NCI-H524 (cell line): ENCODE data around the gene HMCN2.

ENCODE experiments used
- DNase-seq, 2 experiments: peaks; one replicate each; lab custom pipeline; 2025; lab: John Stamatoyannopoulos, UW

The HMCN2 gene

GRCh38 chr9:130345897-130346385 is 80.4 kb downstream of the HMCN2 start:
- DNase-seq: no peak

DNA sequence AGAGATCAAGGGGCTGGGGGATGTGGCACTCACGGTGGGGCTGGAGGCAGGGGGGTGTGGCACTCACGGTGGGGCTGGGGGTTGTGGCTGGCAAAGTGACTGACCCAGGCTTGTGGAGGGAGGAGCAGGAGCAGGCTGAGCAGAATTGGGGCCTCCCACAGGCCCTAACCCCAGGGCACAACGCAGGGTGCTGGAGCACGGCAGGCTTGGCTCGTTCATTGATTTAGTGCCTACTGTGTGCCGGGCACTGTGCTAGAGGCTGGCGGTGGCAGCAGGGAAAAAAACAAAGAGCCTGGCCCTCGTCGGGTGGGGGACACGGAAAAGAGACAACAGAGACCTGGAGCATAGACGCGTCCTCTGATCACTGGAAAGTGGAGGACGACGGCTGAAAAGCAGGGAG is 80.9 kb downstream of the HMCN2 start:
- DNase-seq: no peak

DNA sequence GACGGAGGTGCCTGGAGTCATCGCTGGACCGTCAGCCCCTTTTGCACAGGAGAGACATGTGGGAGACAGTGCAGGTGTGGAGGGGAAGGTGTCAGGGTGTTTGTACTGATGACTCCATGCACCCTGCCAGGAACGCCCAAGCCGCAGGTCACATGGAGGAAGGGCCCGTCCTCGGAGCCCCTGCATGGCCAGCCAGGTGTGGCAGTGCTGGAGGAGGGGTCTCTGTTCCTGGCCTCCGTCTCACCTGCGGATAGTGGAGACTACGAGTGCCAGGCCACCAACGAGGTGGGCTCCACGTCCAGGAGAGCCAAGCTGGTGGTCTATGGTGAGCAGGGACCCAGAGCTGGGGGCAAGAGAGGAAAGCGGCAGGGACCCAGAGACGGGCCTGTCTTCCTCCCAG is 81.5 kb downstream of the HMCN2 start:
- no peak for DNase-seq

DNA sequence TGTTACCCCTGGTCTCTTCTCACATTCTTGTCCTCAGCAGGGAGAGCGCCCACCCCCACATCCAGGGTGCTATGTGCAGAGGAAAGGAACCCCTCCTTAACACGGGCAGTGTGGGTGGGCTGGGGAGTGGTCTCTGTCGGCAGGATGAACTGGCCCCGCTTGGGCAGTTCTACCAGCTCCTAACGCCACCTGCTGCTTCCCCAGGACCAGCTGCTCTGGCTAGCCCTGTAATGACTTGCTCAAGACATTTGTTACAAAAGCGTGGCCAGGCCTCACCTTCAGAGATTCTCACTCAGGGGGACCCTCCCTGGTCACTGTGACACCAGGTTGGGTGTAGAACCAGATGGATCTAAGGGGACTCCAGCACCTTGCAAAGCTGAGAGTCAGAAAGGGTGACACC is 82.4 kb downstream of the HMCN2 start:
- DNase-seq: peak in 1 of 2 experiments; percentile 49

DNA sequence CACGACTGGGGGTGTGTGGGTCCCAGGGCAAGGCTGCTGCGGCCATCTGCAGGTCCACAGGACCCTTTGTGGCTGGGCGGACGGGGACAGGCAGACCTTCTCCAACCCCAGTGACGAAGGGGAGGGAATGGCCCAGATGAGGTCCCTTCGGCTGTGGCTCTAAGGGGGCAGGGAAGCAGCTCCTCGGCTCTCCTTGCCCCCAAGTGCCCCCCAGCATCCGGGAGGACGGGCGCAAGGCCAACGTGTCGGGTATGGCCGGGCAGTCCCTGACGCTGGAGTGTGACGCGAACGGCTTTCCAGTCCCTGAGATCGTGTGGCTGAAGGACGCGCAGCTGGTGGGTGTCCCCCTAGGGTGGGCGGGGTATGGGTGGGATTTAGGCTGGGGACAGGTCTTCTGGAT is 82.8 kb downstream of the HMCN2 start:
- DNase-seq: no peak

GRCh38 chr9:130348881-130349280 is 83.3 kb downstream of the HMCN2 start:
- DNase-seq: no peak

GRCh38 chr9:130349398-130349797 is 83.8 kb downstream of the HMCN2 start:
- no peak for DNase-seq

- DNase-seq: no peak
Observed at GRCh38 chr9:130351343-130351742, 85.8 kb downstream of the HMCN2 start.

DNA sequence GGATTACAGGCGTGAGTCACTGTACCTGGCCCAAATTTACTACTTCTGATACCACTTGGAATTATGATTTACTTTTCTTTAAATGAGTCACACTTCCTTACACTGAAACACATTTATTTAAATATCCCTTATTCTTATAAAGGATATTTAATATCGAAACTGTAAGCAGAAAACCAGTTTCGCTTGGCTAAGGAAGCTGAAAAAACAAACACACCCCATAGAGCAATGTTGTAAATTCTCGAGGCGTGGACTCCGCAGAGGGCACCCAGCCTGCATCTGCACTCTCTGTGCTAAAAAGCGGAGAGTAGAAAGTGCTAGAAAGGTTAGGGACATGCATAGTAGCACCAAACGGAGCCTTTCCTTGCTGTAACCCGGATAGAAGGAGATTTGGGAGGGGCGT is 86.5 kb downstream of the HMCN2 start:
- no peak for DNase-seq

DNA sequence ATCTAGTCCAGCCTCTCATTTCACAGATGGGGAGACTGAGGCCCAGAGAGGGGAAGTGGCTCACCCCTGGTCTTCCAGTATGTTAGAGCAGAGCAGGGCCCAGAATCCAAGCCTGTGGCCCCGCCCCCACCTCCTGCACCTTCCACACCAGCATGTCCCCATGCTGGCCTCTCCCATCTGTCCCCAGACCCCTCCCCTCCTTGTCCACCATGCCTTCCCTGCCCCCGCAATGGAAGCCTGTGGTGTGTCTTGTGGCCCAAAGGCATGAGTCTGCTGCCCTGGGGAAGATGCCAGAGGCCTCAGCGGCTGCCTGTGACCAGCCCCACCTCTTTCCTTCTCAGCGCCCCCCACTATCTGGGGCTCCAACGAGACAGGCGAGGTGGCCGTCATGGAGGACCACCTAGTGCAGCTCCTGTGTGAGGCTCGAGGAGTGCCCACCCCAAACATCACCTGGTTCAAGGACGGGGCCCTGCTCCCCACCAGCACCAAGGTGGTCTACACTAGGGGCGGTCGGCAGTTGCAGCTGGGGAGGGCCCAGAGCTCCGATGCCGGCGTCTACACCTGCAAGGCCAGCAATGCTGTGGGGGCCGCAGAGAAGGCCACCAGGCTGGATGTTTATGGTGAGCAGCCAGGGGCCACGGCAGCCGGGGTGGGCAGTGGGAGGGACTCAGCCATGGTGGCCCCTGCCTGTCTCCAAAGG is 87.2 kb downstream of the HMCN2 start:
- no peak for DNase-seq

DNA sequence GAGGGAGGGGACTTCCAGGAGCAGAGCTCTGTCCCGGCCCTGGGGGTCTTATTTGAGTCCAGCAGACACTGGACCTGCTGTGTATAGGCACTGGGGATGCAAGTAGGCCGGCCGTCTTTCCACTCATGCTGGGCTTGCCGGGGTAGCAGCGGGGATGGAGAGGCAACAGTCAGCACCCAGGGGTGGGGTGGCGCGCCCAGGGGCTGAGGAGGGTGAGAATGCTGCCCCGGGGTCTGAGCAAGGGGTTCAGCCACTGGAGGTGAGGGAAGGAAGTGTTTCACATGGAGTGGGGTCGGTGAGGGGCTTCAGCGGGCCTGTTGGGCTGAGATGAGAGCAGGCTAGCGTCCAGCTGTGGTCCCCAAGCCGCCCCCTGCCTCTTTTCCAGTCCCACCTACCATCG is 88.8 kb downstream of the HMCN2 start:
- DNase-seq: no peak

GRCh38 chr9:130354806-130355205 is 89.2 kb downstream of the HMCN2 start:
- no peak for DNase-seq

DNA sequence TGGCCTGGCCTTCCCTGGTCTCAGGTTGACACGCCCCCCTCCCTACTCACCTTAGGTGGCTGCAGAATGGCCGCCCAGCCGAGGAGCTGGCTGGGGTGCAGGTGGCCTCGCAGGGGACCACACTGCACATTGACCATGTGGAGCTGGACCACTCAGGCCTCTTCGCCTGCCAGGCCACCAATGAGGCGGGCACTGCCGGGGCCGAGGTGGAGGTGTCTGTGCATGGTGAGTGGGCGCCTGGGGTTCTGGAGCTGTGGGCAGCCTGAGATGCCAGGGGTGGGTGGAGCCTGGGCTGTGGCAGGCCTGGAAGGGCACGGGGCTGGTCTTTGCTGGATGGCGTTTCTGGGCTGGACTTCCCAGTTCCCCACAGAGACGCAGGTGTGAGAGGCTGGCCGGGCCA is 90.5 kb downstream of the HMCN2 start:
- DNase-seq: no peak

DNA sequence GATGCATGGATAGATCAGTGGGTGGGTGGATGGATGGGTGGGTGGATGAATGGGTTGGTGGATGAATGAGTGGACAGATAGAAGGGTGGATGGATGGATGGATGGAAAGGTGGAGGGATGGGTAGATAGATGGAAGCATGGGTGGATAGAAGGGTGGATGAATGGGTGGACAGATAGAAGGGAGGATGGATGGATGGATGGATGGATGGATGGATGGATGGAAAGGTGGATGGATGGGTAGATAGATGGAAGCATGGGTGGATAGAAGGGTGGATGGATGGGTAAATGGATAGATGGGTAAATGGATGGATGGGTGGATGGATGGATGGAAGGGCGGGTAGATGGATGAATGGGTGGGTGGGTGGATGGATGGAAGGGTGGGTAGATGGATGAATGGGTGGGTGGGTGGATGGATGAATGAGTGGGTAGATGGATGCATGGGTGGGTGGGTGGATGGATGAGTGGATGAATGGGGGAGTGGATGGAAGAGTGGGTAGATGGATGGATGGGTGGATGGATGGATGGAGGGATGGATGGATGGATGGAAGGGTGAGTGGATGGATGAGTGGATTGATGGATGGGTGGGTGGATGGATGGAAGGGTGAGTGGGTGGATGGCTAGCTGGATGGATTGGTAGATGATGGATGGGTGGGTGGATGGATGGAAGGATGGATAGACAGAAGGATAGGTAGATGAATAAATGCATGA is 91.5 kb downstream of the HMCN2 start:
- no peak for DNase-seq

GRCh38 chr9:130358928-130359327 is 93.4 kb downstream of the HMCN2 start:
- no peak for DNase-seq

- DNase-seq: no peak
Observed at GRCh38 chr9:130359819-130360218, 94.3 kb downstream of the HMCN2 start.

- DNase-seq: no peak
Observed at GRCh38 chr9:130360672-130361071, 95.1 kb downstream of the HMCN2 start.

DNA sequence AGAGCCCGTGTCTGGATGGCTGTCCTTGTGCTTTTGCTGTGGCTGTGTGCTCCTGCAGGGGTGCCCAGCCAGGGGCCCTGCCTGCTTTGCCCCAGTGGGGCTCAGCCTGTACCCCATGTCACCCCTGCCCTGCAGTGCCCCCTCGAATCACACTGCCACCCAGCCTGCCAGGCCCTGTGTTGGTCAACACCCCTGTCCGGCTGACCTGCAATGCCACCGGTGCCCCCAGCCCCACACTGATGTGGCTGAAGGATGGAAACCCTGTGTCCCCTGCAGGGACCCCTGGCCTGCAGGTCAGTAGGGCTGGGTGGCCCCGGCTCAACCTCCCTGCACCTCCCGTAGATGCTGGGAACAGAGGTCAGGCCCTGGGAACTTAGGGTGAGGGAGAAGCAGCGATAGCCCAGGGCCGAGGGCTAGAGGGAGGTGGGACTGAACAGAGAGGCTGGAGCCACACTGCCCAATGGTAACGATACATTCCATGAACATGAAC is 96.4 kb downstream of the HMCN2 start:
- no peak for DNase-seq

GRCh38 chr9:130362691-130363090 is 97.1 kb downstream of the HMCN2 start:
- DNase-seq: no peak

DNA sequence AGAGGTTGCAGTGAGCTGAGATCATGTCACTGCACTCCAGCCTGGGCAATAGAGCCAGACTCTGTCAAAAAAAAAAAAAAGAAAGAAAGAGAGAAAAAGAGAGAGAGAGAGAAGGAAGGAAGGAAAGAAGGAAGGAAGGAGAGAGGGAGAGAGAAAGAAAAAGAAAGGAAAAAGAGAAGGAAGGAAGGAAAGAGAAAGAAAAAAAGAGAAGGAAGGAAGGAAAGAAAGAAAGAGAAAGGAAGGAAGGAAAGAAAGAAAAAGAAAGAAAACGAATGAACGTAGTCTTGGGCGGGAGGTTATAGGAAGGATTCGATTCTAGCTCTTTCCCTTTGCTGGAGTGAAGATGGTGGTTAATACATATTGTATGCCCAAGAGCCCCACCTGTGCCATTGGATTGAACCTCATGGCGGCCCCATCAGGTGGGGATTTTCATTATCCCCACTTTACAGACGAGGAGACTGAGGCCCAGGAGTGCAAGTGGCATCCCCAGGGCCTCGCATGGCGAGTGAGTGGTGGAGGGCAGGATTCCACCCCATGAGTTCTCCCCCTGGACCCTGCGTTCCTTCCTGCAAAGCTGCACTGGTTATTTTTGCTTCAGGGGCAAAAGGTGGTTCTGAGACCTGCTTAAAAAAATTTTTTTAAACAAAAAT is 98.3 kb downstream of the HMCN2 start:
- no peak for DNase-seq

DNA sequence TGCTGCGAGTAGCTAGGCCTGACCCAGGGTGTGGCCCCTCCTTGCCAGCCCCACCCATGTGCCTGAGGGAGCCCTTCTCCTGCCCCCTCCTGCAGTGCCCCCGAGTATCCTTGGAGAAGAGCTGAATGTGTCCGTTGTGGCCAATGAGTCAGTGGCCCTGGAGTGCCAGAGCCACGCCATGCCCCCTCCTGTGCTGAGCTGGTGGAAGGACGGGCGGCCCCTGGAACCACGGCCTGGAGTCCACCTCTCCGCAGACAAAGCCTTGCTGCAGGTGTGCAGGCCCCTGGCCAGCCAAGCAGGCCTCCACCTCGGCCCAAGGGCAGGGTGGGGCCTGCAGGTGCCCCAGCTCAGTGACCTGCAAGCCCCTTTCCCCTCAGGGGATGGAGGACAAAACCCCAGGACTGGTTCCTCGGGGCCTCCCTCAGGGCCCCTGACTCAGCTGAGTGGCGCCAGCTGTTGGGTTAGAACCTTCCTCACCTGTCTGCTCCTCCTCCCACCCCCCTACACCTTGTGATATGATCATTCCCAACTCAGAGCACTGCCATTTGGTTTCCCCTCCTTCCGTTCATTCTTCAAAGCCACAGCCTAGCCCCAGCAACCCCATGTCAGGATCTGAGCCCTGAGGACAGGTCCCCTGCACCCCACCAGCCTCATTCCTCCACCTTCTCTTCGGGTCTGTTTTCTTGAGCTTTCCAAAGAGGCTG is 99.2 kb downstream of the HMCN2 start:
- no peak for DNase-seq

DNA sequence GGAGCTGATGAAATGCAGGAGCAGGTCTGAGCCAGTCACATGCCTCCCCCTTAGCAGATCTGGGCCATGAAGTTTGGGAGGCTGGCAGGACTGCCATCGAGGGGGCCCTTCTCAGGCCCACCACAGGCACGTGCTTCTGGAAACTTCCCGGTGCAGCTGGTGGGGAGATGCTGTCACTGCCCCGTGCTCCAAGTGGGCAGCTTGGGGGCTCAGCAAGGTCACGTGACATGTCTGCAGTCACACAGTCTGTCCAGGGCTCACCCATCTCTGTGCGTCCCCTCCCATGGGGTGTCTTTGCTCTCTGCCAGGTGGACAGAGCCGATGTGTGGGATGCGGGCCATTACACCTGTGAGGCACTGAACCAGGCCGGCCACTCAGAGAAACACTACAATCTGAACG is 99.8 kb downstream of the HMCN2 start:
- no peak for DNase-seq
